Heart right ventricle (tissue), 16 donors: ENCODE data around the gene XG. TPM values are rescaled to one million over a fixed set of nuclear protein-coding genes. Genes with fewer than 3 reads are reported as not detected.

ENCODE experiments used
- ATAC-seq, 8 donors: fragments of 200-7000 bp; cut with Tn5 transposase; one replicate each; pipeline ENCODE4 v1.9.1; 2020; ENCODE audit warnings: mild to moderate bottlenecking in 8 of 8, moderate library complexity in 8 of 8, moderate number of reproducible peaks in 1 of 8
- DNase-seq, 2 donors: peaks; one replicate each; pipeline ENCODE4 v3.0.0-alpha.2; 2020
- H3K27ac ChIP-seq, 10 donors: fragments of 200-600 bp; sonication (generic) in 2 of 10; one replicate each; pipeline versions ENCODE4 v1.5.0 to v1.8.0; 2020 to 2022; ENCODE audit warnings: mild to moderate bottlenecking in 3 of 10
- H3K27me3 ChIP-seq, 7 donors: fragments of 200-600 bp; one replicate each; pipeline ENCODE4 v1.8.0; 2021 to 2022; ENCODE audit warnings: mild to moderate bottlenecking in 2 of 7
- H3K36me3 ChIP-seq, 9 donors: fragments of 200-600 bp; sonication (generic) in 1 of 9; one replicate each; pipeline versions ENCODE4 v1.5.0 to v1.8.0; 2020 to 2022; ENCODE audit warnings: mild to moderate bottlenecking in 2 of 9
- H3K4me1 ChIP-seq, 9 donors: fragments of 200-600 bp; sonication (generic) in 1 of 9; one replicate each; pipeline versions ENCODE4 v1.5.0 to v1.8.0; 2020 to 2022; ENCODE audit warnings: mild to moderate bottlenecking in 4 of 9
- H3K4me3 ChIP-seq, 10 donors: fragments of 200-600 bp; sonication (generic) in 2 of 10; one replicate each; pipeline versions ENCODE4 v1.5.0 to v1.8.0; 2020 to 2022; ENCODE audit warnings: mild to moderate bottlenecking in 7 of 10, moderate library complexity in 2 of 10
- H3K9me3 ChIP-seq, 11 donors: fragments of 200-600 bp in 10 of 11; sonication (generic) in 2 of 11; one replicate each; pipeline versions ENCODE4 v1.5.0 to v1.8.0; 2013 to 2022; ENCODE audit warnings: mild to moderate bottlenecking in 2 of 11, control low read depth in 1 of 11, moderate library complexity in 1 of 11
- CTCF ChIP-seq, 9 donors: fragments of 200-600 bp; sonication (generic) in 2 of 9; IDR thresholded peaks; one replicate each; pipeline versions ENCODE4 v1.5.0 to v1.8.0; 2021 to 2022; ENCODE audit warnings: antibody characterized with exemption in 9 of 9, mild to moderate bottlenecking in 5 of 9, moderate library complexity in 1 of 9
- WGBS, 2 donors: extraction: QIAGEN DNeasy Blood & Tissue Kit; methylation state at CpG; one replicate each; pipeline ENCODE4 v1.1.7; 2013; ENCODE audit warnings: inconsistent platforms in 1 of 2; 5-methylcytosine and 5-hydroxymethylcytosine counted together
- intact Hi-C, 10 donors: fragments of 100-400 bp; cut with DNase I; formaldehyde crosslinking; loops; one replicate each; pipeline versions ENCODE4 v1.11.1 to v1.14.2; 2022
- polyA plus RNA-seq, 2 donors: library from polyadenylated mRNA; stranded (reverse); fragments of 200-250 nt; gene quantifications; one replicate each; pipeline ENCODE4 v1.2.3, GENCODE V29; 2013
- total RNA-seq, 10 donors: library from RNA; stranded (reverse); fragmentation: NEBNext Ultra II Directional in 3 of 10; extraction: Animal tissue kit (Norgen Biotek cat#: 25700) in 3 of 10; gene quantifications; one replicate each; pipeline versions ENCODE4 v1.2.1 to v1.2.4, GENCODE V29; 2021 to 2023
- donor health status: Arrhythmogenic right ventricular cardiomyopathy.
- donor health status: ischemic (EF 13 %, LVEDD 7.1; RV severe dilation, severe dysfunction).
- donor health status: healthy with polysubstance abuse.
- donor health status: DM: no; HTN: yes; CAD: no.
- donor health status: DM: no; HTN: no; CAD: no.
- donor health status: ischemic (EF 25% LVEDD 6.9; RV normal size, moderate dysfunction).
- donor health status: ischemic (EF 25% LVEDD 5.7; RV mildly dilated, moderate dysfunction).
- donor health status: healthy.
- donor health status: DM: yes; HTN: yes; CAD: no.
- donor health status: Ischemic cardiomyopathy.
- donor health status: ischemic (EF 35%, LVEDD 5.7; RV mildly dilated, moderate dysfunction).
- donor health status: nonischemic (EF 11% LVEDD 7.7; RV severe dilation, severe dysfunction).
- donor health status: DM: yes; HTN: yes; CAD: no.
- donor health status: PGD.
- donor health status: ischemic (EF 29% LVEDD 5.4; RV normal size, mild dysfunction).
- donor health status: nonischemic (EF 23%, LVEDD 6.1; RV moderate dilation, normal function).

Gene XG
- total and polyA plus RNA-seq, 12 donors: 0.16 to 1.5 (median 0.29) TPM; not detected in 2

- Histone ChIP-seq H3K27me3 (no peaks in the 10 kb centered on the region), H3K27ac (no peak overlapping the region), H3K4me3 (no peak overlapping the region), H3K9me3 (no peaks in the 10 kb centered on the region), H3K4me1 (peaks cover 16 to 71% (median 50%) of the 10 kb centered on the region in 9 donors), H3K36me3 (peaks cover 0 to 51% (median 9%) of the 10 kb centered on the region in 9 donors)
- no peak for ATAC-seq
- 96 to 98% methylated on average over 2 of the region's 2 CpGs for WGBS, 2 donors
- intact Hi-C loops: no loop called here
- no peak for TF ChIP-seq CTCF (IDR thresholded peaks at IDR 0.05)
- no peak for DNase-seq
Observed at GRCh38 chrX:2711441-2711840, 40.4 kb upstream of the XG start.

- TF ChIP-seq CTCF (IDR thresholded peaks at IDR 0.05): no peak
- H3K27ac ChIP-seq: no peak overlapping the region
- DNase-seq (no peak), ATAC-seq (no peak)
- intact Hi-C loops: no loop called here
- no peak overlapping the region for H3K4me3 ChIP-seq
- no peaks in the 10 kb centered on the region for H3K9me3 ChIP-seq
- WGBS, 2 donors: 90 to 93% methylated on average over 9 of the region's 9 CpGs
- no peaks in the 10 kb centered on the region for H3K27me3 ChIP-seq
- peaks cover 10 to 61% (median 41%) of the 10 kb centered on the region in 9 donors for H3K4me1 ChIP-seq
- H3K36me3 ChIP-seq: peaks cover 0 to 61% (median 12%) of the 10 kb centered on the region in 9 donors
Observed at GRCh38 chrX:2712428-2712827, 39.4 kb upstream of the XG start.

GRCh38 chrX:2712890-2713840 is 38.7 kb upstream of the XG start:
- Histone ChIP-seq H3K27me3 (no peaks in the 10 kb centered on the region), H3K36me3 (peaks cover 0 to 68% (median 19%) of the 10 kb centered on the region in 9 donors), H3K9me3 (no peaks in the 10 kb centered on the region), H3K4me1 (peaks cover 6 to 53% (median 33%) of the 10 kb centered on the region in 9 donors), H3K4me3 (no peak overlapping the region), H3K27ac (no peak overlapping the region)
- ATAC-seq (no peak), DNase-seq (no peak)
- intact Hi-C loops: no loop called here
- no peak for TF ChIP-seq CTCF (IDR thresholded peaks at IDR 0.05)
- WGBS, 2 donors: 74 to 85% methylated on average over 13 of the region's 13 CpGs

- H3K27me3 ChIP-seq: no peaks in the 10 kb centered on the region
- peaks cover 0 to 82% (median 30%) of the 10 kb centered on the region in 9 donors for H3K36me3 ChIP-seq
- ATAC-seq (no peak), DNase-seq (no peak)
- intact Hi-C loops: no loop called here
- no peaks in the 10 kb centered on the region for H3K9me3 ChIP-seq
- H3K4me1 ChIP-seq: peaks cover 4 to 40% (median 19%) of the 10 kb centered on the region in 9 donors
- WGBS, 2 donors: 78 to 85% methylated on average over 6 of the region's 6 CpGs
- no peak overlapping the region for H3K27ac ChIP-seq
- no peak for TF ChIP-seq CTCF (IDR thresholded peaks at IDR 0.05)
- H3K4me3 ChIP-seq: no peak overlapping the region
Observed at GRCh38 chrX:2714551-2714950, 37.3 kb upstream of the XG start.
